IgD-negative memory B cell (primary cell): ENCODE data around the gene PLXNB2. TPM values are rescaled to one million over a fixed set of nuclear protein-coding genes. Genes with fewer than 3 reads are reported as not detected.

ENCODE experiments used
- H3K27ac Mint-ChIP-seq, 3 donors: one replicate each; pipeline ENCODE4 v1.8.0; 2020 to 2022; ENCODE audit warnings: mild to moderate bottlenecking in 3 of 3, mixed read lengths in 3 of 3, moderate library complexity in 1 of 3
- H3K27me3 Mint-ChIP-seq: one replicate; pipeline ENCODE4 v1.8.0; 2021; ENCODE audit warnings: mixed read lengths
- H3K36me3 Mint-ChIP-seq: one replicate; pipeline ENCODE4 v1.8.0; 2020; ENCODE audit warnings: mild to moderate bottlenecking, mixed read lengths
- H3K4me1 Mint-ChIP-seq, 3 donors: one replicate each; pipeline ENCODE4 v1.8.0; 2020 to 2022; ENCODE audit warnings: mixed read lengths in 3 of 3, mild to moderate bottlenecking in 1 of 3
- H3K4me3 Mint-ChIP-seq, 4 donors: one replicate each; pipeline ENCODE4 v1.8.0; 2020 to 2022; ENCODE audit warnings: mild to moderate bottlenecking in 4 of 4, mixed read lengths in 4 of 4, moderate library complexity in 3 of 4
- H3K9me3 Mint-ChIP-seq, 3 donors: one replicate each; pipeline ENCODE4 v1.8.0; 2020 to 2021; ENCODE audit warnings: mixed read lengths in 3 of 3, mild to moderate bottlenecking in 1 of 3
- polyA plus RNA-seq: library from polyadenylated mRNA; unstranded; fragments of 300-500 nt; fragmentation: Illumina TruSeq; gene quantifications from one replicate; pipeline ENCODE4 v1.2.3, GENCODE V29; 2021

Gene PLXNB2
- polyA plus RNA-seq, 1 donor from 2014 or later, result 2.7 TPM

DNA sequence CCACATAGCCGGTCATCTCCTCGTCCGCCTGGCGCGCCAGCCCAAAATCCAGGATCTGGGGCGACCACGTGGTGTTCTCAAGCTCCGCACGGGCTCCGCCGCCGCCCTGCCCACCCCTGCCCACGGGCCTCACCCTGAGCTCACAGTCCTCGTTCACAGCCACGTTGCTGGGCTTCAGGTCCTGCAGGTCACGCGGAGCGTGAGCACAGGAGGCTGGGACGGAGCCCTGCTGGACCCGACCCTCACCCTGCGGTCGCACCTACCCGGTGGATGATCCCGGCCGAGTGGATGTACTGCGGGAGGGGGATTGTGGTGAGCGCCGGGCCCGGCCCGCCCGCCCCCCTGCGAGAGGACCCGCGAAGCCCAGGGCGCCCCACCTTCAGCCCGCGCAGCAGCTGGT is 40.5 kb downstream of the PLXNB2 start:
- Mint-ChIP-seq H3K4me1 (peaks cover 0 to 6% (median 4%) of the 10 kb centered on the region in 3 donors), H3K36me3 (no peaks in the 10 kb centered on the region), H3K27me3 (peaks cover 9% of the 10 kb centered on the region), H3K4me3 (no peak overlapping the region), H3K9me3 (no peaks in the 10 kb centered on the region), H3K27ac (no peak overlapping the region)

DNA sequence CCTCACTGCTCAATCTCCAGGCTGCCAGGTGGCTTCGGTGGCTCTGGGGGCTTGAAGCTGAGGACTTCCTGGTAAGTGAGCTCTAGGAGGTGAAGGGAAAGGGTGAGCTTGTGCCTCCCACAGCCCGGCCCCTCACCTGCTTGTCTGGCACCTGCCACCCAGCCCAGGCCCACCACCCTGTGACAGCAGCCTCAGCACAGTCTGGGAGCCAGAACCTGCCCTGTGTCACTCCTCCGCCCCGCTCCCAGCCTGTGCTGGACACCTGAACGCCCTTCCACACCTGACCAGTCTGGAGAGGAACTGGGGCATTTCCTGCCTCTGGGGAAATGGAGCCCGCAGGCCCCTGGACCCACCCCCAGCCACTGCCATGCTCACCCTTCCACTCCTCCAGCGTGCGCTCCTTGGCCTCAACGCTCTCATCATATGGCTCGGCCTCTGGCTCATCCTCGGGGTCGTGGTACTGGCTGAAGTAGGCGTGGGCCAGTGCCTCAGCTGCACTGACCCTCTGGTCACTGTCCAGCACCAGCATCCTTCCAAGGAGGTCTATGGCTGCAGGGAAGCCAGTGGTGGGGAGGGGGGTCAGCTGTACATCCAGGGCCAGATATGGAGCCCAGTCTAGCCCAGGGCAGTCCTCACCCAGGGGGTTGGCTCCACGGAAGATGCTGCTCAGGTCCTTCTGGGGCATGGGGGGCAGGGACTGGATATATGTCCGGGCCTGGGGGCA is 42.3 kb downstream of the PLXNB2 start:
- Mint-ChIP-seq H3K9me3 (no peaks in the 10 kb centered on the region), H3K4me1 (peaks cover 0 to 7% (median 2%) of the 10 kb centered on the region in 3 donors), H3K27me3 (peaks cover 7% of the 10 kb centered on the region), H3K27ac (no peak overlapping the region), H3K36me3 (no peaks in the 10 kb centered on the region), H3K4me3 (no peak overlapping the region)

DNA sequence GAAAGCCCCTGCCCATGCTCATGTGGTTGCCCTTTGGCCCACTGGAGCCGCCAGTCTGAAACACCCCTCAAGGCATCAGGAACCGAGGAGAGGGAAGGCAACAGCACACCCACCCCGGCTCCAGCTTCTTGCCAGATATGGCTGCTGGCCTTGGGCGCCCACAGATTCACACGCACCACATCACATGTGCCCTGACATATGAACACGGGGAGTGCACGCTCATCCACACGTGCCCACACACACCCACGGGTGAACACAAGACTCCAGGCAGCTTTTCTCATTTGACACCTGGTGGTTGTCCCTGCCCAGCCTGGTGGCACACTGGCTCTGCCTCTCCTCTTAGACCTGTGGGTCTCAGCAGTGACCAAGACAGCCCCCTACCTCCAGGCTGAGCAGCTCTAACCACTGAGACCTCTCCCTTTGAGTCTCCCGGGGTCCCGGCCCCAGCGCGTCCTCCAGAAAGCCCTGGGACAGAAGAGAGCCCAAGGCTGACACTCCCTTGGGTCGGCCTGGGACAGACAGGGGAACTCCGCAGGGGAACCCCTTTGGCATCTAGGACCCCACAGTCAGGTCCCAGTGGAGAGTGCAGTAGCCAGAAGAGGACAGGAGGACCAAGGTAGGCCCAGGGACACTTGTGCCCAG is 43.2 kb downstream of the PLXNB2 start:
- no peaks in the 10 kb centered on the region for H3K9me3 Mint-ChIP-seq
- H3K36me3 Mint-ChIP-seq, result no peaks in the 10 kb centered on the region
- H3K4me1 Mint-ChIP-seq, result peaks cover 0 to 7% (median 2%) of the 10 kb centered on the region in 3 donors
- H3K27me3 Mint-ChIP-seq, result peaks cover 7% of the 10 kb centered on the region
- peak overlapping the region in 1 of 4 donors; percentile 32 for H3K4me3 Mint-ChIP-seq
- H3K27ac Mint-ChIP-seq, result no peak overlapping the region

DNA sequence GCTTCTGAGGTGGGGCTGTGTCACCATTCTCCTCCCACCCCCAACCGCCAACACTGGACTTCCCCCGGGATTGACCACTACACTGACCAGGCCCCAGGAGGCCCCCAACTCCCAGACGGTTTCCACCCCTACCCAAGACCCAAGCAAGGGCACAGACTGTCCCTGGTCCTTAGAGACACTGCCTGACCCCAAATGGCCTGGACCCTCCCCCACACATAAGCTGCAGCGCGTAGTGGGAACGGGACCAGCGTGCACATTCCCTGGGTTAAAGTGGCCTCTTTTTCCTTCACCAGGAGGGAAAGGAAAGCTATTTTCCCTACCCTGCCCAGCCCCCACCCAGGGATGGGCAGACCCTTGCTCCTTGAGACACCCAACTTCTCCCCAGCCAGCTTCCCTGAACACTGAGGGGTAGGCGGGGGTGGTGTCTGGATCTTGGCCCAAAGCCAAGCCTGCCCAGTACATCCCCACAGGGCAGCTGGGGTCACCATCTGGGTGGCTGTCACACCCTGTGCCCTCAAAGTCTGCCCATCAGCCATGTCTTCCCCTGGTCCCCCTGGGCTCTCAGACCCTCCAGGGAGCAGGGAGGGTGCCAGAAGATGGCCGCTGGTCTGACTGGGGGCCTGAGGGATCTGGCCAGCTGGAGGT is 44.4 kb downstream of the PLXNB2 start:
- H3K4me1 Mint-ChIP-seq, result peaks cover 0 to 6% (median under 1%) of the 10 kb centered on the region in 3 donors
- no peaks in the 10 kb centered on the region for H3K36me3 Mint-ChIP-seq
- peak overlapping the region in 2 of 4 donors; percentile 26 to 58 for H3K4me3 Mint-ChIP-seq
- peaks cover 9% of the 10 kb centered on the region for H3K27me3 Mint-ChIP-seq
- no peaks in the 10 kb centered on the region for H3K9me3 Mint-ChIP-seq
- no peak overlapping the region for H3K27ac Mint-ChIP-seq

DNA sequence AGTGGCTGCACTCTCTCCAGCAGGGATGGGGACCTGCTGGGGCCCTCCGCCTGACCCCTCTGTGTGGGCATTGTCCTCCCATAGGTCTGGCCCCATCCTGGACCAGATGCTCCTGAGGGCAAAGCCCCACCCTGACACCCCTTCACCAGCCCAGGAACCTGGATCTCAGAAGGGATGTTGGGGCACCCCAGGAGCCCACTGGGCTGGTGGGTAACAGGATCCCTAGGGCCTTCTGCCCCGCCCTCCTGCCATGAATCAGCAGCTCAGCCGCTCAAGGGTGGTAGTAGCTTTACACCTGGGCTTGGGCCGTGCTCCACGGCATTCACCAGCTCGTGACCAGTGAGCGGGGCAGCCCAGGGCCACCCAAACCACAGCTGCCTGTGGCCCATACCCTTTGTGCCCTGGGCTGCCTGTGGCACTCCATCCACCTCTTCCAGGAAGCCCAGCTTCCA is 45.0 kb downstream of the PLXNB2 start:
- H3K4me1 Mint-ChIP-seq, result peaks cover 0 to 6% (median 0%) of the 10 kb centered on the region in 3 donors
- peak overlapping the region; percentile 26 to 91 (median 61) for H3K4me3 Mint-ChIP-seq
- peaks cover 9% of the 10 kb centered on the region for H3K27me3 Mint-ChIP-seq
- no peaks in the 10 kb centered on the region for H3K9me3 Mint-ChIP-seq
- H3K27ac Mint-ChIP-seq, result no peak overlapping the region
- H3K36me3 Mint-ChIP-seq, result no peaks in the 10 kb centered on the region

DNA sequence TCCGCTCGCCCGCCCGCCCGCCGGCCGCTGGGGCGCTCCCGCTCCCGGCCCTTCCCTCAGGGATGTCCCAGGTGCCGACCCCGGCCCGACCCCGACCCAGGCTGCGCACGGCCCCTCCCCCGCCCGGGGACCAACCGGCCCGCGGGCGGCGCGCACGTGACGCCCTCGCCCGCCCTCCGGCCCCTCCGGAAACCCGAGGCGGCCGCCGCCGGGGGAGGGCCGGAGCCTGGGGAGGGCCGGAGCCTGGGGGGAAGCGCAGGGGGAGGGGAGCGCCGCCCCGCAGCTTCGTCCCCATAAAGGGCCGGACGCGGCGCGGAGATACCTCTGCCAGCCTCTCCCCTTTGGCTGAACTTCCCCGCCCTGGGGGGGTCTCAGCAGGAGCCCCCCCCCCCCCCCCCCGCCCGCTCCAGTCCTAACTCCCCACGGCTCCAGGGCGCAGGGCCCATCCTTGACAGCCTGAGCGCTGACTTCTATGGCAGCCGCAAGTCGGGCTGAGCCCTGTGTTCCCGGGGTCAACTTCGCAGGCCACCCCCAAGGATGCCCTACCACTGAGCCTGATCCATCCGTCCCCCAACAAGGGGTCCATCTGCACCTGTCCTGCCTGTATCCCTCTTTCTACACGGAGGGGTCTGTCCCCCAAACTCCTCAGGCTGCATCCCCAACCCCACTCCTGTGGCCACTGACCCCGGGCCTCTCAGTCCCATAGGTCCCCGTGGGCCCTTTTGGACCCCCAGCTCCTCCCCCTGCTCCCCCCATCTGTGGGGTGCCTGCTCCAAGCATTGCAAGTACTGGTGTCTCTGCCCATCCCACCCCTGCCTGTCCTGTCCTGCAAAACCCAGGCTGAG is 45.6 kb downstream of the PLXNB2 start, which contains the start of gene MAPK12:
Gene MAPK12, minus strand, starts transcription at position 69 of the 845 bp plus-strand sequence. CDS start 174 bp downstream, outside the sequence.
- no peaks in the 10 kb centered on the region for H3K9me3 Mint-ChIP-seq
- peaks cover 0 to 6% (median 0%) of the 10 kb centered on the region in 3 donors for H3K4me1 Mint-ChIP-seq
- H3K27me3 Mint-ChIP-seq, result peaks cover 9% of the 10 kb centered on the region
- H3K27ac Mint-ChIP-seq, result no peak within 1 kb of the TSS
- H3K4me3 Mint-ChIP-seq, result peak within 1 kb of the TSS; percentile 26 to 91 (median 61)
- no peaks in the 10 kb centered on the region for H3K36me3 Mint-ChIP-seq

DNA sequence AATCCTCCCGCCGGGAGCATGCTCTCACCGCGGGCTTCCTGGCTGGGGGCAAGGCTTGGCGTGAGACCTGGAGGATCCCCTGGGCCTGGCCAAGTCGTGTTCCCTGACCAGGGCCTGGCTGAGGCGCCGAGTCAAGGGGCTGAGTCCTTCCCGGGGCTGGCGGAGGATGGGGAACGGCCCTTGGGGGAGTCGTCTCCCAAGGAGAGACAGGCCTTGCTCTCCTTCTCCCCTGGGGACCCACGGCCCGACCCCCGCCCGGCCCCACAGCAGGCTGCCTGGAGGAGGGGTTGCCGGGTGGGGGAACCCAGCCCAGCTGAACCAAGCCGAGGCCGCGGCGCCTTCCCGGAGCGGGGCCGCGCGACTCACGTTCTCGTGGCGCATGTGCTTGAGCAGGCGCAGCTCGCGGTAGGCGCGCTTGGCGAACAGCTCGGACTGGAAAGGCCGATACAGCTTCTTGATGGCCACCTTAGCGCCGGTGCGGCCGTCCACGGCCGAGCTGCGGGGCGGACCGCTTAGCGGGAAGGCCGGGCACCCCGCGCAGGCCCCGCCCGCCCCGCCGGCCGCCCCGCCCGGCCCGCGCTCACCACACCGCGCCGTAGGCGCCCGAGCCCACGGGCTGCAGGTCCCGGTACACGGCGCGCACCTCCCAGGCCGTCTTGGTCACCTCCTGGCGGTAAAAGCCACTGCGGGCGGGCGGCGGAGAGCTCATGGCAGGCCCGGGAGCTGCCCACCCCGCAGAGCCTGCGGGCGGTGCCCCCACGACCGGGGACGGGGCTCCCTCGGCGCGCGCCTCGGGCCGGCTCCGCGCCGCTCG is 46.4 kb downstream of the PLXNB2 start:
- no peaks in the 10 kb centered on the region for H3K9me3 Mint-ChIP-seq
- H3K4me3 Mint-ChIP-seq, result peak overlapping the region in 2 of 4 donors; percentile 12 to 57
- no peak overlapping the region for H3K27ac Mint-ChIP-seq
- no peaks in the 10 kb centered on the region for H3K36me3 Mint-ChIP-seq
- peaks cover 9% of the 10 kb centered on the region for H3K27me3 Mint-ChIP-seq
- H3K4me1 Mint-ChIP-seq, result peaks cover 0 to 6% (median 0%) of the 10 kb centered on the region in 3 donors

DNA sequence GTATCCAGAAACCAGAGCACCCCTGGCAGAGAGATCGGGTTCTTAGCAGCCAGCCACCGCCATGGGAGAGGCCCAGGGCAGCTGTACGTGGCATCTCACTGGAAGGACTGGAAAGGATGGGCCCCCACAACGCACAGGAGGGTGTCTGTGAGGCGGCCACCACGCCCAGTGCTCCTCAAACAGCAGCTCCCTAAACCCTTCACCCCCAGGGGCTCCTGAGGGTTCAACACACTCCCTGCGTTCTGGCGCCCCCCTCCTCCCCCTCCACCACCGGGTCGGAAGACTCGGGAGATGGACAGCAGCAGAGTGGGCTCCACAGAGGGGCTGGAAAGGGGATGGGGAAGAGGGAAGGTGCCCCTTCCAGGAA is 47.0 kb downstream of the PLXNB2 start:
- H3K4me1 Mint-ChIP-seq, result peaks cover 0 to 6% (median 0%) of the 10 kb centered on the region in 3 donors
- peaks cover 9% of the 10 kb centered on the region for H3K27me3 Mint-ChIP-seq
- H3K27ac Mint-ChIP-seq, result no peak overlapping the region
- H3K4me3 Mint-ChIP-seq, result peak overlapping the region in 1 of 4 donors; percentile 57
- H3K36me3 Mint-ChIP-seq, result no peaks in the 10 kb centered on the region
- H3K9me3 Mint-ChIP-seq, result no peaks in the 10 kb centered on the region

DNA sequence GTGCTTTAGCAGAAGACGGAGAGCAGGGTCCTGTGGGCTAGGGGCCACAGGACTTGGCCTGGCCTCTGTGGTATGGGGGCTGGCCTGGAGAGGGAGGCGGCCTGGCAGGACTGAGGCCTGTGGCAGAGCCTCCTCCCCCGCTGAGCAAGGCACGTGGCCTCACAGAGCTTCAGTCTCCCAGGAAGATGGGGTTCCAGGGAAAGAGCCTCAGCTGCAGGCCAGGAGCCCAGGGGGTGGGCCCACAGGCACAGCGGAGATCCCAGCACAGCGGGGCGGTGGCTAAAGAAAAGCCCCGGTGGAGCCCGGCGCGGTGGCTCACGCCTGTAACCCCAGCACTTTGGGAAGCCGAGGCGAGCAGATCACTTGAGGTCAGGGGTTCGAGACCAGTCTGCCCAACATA is 48.1 kb downstream of the PLXNB2 start:
- Mint-ChIP-seq H3K4me1 (peaks cover 0 to 6% (median 0%) of the 10 kb centered on the region in 3 donors), H3K9me3 (no peaks in the 10 kb centered on the region), H3K4me3 (peak overlapping the region in 2 of 4 donors; percentile 6 to 43), H3K27ac (no peak overlapping the region), H3K36me3 (no peaks in the 10 kb centered on the region), H3K27me3 (peaks cover 9% of the 10 kb centered on the region)

DNA sequence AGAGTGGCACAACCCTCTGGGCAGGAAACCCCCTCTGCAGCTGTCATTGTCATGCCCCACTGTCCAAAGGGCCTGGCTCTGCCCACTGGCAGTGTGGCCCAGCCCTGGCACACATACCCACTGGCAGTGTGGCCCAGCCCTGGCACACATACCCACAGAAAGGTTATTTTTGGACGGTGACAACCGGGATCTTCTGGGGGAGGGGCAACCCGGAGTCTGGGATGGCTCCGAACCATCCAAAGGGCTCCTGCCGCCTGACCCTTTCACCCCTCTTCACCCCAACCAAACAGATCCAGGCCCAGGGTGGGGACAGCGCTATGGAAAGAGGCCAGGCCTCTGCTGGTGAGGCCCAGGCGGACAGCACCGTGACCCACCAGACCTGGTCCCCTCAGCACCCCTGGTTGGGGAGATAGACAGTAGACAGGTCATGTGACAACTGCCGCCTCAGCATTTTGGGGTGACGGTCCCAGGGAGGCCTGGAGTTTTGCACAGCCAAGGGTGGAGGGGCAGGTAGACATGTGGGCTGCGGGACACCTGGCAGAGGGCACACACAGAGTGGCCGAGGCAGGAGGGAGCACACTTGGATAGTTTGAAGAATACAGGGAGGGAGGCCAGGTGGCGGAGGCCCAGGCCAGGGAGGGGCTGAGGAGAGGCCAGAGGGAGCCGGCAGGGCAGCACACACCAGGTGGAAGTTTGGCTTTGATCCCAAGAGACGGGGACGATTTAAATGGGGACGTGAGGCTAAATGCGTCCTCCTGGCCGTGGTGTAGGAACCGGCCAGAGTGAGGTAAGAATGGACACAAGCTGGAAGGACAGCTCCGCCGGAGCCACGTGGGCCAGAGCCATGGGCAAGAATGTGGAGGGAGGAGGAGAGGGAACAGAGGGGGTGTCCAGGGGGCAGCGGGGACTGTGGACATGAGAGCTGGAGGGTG is 48.8 kb downstream of the PLXNB2 start:
- peak overlapping the region in 1 of 4 donors; percentile 43 for H3K4me3 Mint-ChIP-seq
- no peak overlapping the region for H3K27ac Mint-ChIP-seq
- H3K9me3 Mint-ChIP-seq, result no peaks in the 10 kb centered on the region
- H3K27me3 Mint-ChIP-seq, result peaks cover 9% of the 10 kb centered on the region
- no peaks in the 10 kb centered on the region for H3K36me3 Mint-ChIP-seq
- H3K4me1 Mint-ChIP-seq, result peaks cover 0 to 6% (median 0%) of the 10 kb centered on the region in 3 donors

DNA sequence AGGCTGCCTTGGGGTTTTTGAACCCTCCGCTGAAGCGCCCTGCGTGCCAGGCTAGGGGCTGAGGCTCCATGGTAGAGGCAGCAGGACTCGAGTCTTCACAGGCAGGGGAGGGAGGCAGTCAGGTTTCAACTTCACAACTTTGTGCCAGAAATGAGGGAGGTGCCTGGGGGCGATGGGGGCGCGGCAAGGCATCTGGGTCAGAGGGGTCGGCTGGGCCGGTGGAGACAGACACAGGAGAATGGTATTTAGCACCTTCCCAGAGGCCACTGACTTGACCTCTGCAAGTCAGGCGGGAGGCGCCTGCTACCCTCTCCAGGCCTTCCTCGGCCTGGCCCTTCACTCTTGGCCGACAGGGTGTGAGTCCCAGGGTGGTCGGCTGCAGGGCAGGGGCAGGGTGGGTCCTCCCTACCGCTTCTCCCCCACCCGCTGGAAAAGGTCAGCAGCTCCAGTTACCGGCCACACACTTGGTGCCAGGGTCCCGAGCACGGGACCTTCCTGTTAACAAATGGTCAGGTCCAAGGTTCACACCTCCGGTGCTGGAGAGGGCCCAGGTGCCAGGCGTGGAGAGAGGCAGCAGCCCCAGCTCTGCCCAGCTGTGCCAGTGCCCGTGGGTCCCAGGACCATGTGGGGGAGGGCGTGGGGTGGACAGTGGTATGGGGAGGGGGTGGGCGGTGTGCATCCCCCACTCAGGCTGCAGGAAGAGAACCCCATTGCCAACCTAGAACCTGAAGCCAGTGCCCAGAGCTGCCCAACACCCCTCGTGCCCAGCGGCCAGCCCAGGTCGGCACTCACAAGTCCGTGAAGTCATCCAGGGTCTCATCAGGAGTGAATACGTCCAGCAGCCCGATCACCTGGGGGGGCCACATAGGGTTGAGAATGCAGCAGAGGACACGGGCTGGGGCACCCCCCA is 49.7 kb downstream of the PLXNB2 start:
- Mint-ChIP-seq H3K36me3 (no peaks in the 10 kb centered on the region), H3K4me3 (peak overlapping the region in 1 of 4 donors; percentile 20), H3K4me1 (peaks cover 0 to 6% (median 0%) of the 10 kb centered on the region in 3 donors), H3K9me3 (no peaks in the 10 kb centered on the region), H3K27ac (peak overlapping the region in 1 of 3 donors; percentile 63), H3K27me3 (peaks cover 9% of the 10 kb centered on the region)

DNA sequence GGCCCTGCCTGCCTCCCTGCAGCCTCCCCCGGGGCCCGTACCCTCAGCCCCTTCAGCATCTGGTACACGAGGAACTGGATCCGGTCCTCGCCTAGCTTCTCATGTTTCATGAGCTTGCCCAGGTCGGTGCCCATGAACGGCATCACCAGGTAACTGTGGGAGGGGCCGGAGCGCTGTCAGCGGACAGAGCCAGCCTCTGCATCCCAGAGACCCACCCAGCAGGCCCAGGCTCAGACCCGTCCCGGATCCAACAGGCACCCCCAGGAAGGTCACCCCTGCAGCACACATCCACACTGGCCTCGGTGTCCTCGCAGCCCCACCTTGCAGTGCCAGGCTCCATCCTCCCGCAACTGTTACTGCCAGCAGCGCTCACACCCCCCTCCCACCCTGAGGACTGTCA is 50.4 kb downstream of the PLXNB2 start:
- H3K4me3 Mint-ChIP-seq, result peak overlapping the region in 1 of 4 donors; percentile 20

More for the DNA sequence above, 50.4 kb downstream of the PLXNB2 start:
- Mint-ChIP-seq H3K27me3 (peaks cover 4% of the 10 kb centered on the region), H3K4me1 (peaks cover 1 to 4% (median 3%) of the 10 kb centered on the region in 3 donors), H3K9me3 (no peaks in the 10 kb centered on the region), H3K27ac (no peak overlapping the region), H3K36me3 (no peaks in the 10 kb centered on the region)
